Thoracic aorta (tissue), 2 donors: Measurements from ENCODE around the gene MID1. TPM values are rescaled to one million over a fixed set of nuclear protein-coding genes. Genes with fewer than 3 reads are reported as not detected.
A peak's percentile ranks its signal among the peaks of the same experiment; 100 is the strongest.

Experiments
- ATAC-seq: fragments of 150-250 bp; one replicate; pipeline ENCODE4 v1.8.0; 2017; ENCODE audit warnings: low read depth; ENCODE audit not compliant: insufficient number of reproducible peaks, low FRiP score
- DNase-seq: peaks from one replicate; pipeline ENCODE4 v3.0.0-alpha.2; 2020; ENCODE audit warnings: low spot score
- H3K27ac ChIP-seq, 2 donors: fragments of 200-600 bp; sonication (generic); 1 replicate in 1 of 2; 2 replicates in 1 of 2; pipeline ENCODE4 v1.5.1; 2016; ENCODE audit warnings: mild to moderate bottlenecking in 2 of 2, moderate library complexity in 2 of 2
- H3K27me3 ChIP-seq: fragments of 200-600 bp; sonication (generic); replicated peaks from 2 replicates; pipeline ENCODE4 v1.6.0; 2016; ENCODE audit warnings: mild to moderate bottlenecking; ENCODE audit not compliant: insufficient read depth
- H3K36me3 ChIP-seq: fragments of 200-600 bp; sonication (generic); one replicate; pipeline ENCODE4 v1.5.1; 2016
- H3K4me1 ChIP-seq, 2 donors: fragments of 200-600 bp; sonication (generic); 1 replicate in 1 of 2; 2 replicates in 1 of 2; pipeline versions ENCODE4 v1.5.1 to v1.6.0; 2016; ENCODE audit warnings: low read depth in 2 of 2, mild to moderate bottlenecking in 1 of 2; ENCODE audit not compliant: control insufficient read depth in 1 of 2
- H3K4me3 ChIP-seq: fragments of 200-600 bp; sonication (generic); 2 replicates; pipeline ENCODE4 v1.5.1; 2016; ENCODE audit warnings: mild to moderate bottlenecking
- H3K9me3 ChIP-seq: fragments of 200-600 bp; sonication (generic); 2 replicates; pipeline ENCODE4 v1.5.1; 2016
- total RNA-seq, 2 donors: library from RNA; depleted of rRNA; stranded (reverse); fragments of >200 nt; gene quantifications; one replicate each; pipeline versions ENCODE4 v1.1.0 to v1.2.3, GENCODE V29; 2016
- TF ChIP-seq, protein P1 (sequence below): fragments of 200-600 bp; sonication (generic); IDR thresholded peaks from one replicate; pipeline ENCODE4 v1.5.1; 2019; ENCODE audit warnings: antibody characterized with exemption

The MID1 gene
- total RNA-seq, 2 donors from 2014 or later: 37.0 to 37.7 TPM

DNA sequence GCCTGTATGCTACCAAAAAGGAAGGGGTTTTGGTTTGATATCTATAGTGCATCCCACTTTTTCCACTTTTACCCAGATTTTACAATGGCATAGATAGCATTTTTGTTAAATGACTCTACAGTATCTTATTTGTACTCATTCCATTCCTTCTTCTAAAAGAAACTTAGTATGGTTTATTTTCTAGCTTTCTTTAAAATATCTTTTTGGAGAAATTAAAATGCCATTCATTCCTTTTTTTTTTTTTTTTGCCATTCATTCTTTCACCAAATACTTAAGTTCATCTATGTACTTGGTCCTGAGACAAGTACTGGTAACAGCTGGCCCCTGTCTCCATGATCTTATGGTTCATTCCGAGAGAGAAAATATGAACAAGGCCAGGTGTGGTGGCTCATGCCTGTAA lies 49.1 kb downstream of the MID1 start:
- no peak overlapping the region for H3K4me3 ChIP-seq
- H3K9me3 ChIP-seq: no peaks in the 10 kb centered on the region
- TF ChIP-seq, protein P1, sequence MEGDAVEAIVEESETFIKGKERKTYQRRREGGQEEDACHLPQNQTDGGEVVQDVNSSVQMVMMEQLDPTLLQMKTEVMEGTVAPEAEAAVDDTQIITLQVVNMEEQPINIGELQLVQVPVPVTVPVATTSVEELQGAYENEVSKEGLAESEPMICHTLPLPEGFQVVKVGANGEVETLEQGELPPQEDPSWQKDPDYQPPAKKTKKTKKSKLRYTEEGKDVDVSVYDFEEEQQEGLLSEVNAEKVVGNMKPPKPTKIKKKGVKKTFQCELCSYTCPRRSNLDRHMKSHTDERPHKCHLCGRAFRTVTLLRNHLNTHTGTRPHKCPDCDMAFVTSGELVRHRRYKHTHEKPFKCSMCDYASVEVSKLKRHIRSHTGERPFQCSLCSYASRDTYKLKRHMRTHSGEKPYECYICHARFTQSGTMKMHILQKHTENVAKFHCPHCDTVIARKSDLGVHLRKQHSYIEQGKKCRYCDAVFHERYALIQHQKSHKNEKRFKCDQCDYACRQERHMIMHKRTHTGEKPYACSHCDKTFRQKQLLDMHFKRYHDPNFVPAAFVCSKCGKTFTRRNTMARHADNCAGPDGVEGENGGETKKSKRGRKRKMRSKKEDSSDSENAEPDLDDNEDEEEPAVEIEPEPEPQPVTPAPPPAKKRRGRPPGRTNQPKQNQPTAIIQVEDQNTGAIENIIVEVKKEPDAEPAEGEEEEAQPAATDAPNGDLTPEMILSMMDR: no peak

GRCh38 chrX:10570601-10571000 lies 49.8 kb downstream of the MID1 start:
- no peak for ATAC-seq
- Histone ChIP-seq H3K27me3 (no peaks in the 10 kb centered on the region), H3K9me3 (no peaks in the 10 kb centered on the region), H3K4me1 (peaks cover 0 to 6% of the 10 kb centered on the region in 2 donors), H3K36me3 (no peaks in the 10 kb centered on the region), H3K27ac (no peak overlapping the region), H3K4me3 (no peak overlapping the region)
- DNase-seq: no peak
- TF ChIP-seq, protein P1: no peak

More for the DNA sequence above, 49.1 kb downstream of the MID1 start:
- DNase-seq: no peak
- no peaks in the 10 kb centered on the region for H3K36me3 ChIP-seq
- no peak for ATAC-seq
- H3K27me3 ChIP-seq: no peaks in the 10 kb centered on the region
- H3K4me1 ChIP-seq: peaks cover 0 to 6% of the 10 kb centered on the region in 2 donors
- H3K27ac ChIP-seq: no peak overlapping the region

DNA sequence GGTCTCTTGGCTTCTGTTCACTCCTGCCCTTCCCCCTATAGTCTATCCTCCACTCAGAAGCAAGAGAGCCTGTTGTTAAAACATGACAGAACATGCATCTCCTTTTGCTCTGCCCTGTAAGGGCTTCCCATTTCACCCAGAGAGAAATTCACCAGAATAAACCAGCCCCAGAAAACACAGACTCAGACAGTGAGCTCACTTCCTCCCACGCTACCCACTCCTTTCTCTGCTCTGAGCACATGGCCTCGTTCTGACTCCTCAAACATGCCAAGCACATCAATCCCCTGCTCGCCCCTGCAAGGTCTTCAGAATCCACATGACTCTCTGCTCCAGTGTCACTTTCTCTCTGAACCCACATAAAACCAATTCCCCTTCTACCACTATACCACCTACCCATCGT lies 50.4 kb downstream of the MID1 start:
- no peaks in the 10 kb centered on the region for H3K9me3 ChIP-seq
- DNase-seq (peak; percentile 2), ATAC-seq (no peak)
- H3K4me1 ChIP-seq: peaks cover 0 to 3% of the 10 kb centered on the region in 2 donors
- no peak overlapping the region for H3K4me3 ChIP-seq
- TF ChIP-seq, protein P1: no peak
- H3K27ac ChIP-seq: no peak overlapping the region
- H3K27me3 ChIP-seq: no peaks in the 10 kb centered on the region
- H3K36me3 ChIP-seq: no peaks in the 10 kb centered on the region

DNA sequence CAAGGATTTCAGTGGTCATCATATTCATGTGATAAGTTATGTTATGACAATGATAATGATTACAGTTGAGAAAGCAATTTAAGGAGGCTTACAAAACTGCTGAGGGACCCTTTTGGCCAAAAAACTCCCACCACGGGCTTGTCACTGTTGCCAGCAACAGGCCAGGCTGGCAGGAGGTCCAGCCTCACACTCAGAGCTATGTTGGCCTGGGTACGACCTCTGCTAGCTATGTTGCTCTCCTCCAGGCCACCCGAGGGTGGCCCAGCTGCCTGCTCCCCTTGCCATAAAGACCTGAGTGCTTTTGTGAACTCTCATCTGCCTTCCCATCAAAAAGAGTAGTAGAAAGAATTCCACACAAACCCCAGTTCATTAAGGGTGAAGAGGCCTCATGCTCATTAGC lies 52.0 kb downstream of the MID1 start:
- Histone ChIP-seq H3K27me3 (no peaks in the 10 kb centered on the region), H3K4me3 (no peak overlapping the region), H3K36me3 (no peaks in the 10 kb centered on the region), H3K9me3 (no peaks in the 10 kb centered on the region), H3K4me1 (no peaks in the 10 kb centered on the region), H3K27ac (no peak overlapping the region)
- ATAC-seq: no peak
- no peak for DNase-seq
- TF ChIP-seq, protein P1: no peak

DNA sequence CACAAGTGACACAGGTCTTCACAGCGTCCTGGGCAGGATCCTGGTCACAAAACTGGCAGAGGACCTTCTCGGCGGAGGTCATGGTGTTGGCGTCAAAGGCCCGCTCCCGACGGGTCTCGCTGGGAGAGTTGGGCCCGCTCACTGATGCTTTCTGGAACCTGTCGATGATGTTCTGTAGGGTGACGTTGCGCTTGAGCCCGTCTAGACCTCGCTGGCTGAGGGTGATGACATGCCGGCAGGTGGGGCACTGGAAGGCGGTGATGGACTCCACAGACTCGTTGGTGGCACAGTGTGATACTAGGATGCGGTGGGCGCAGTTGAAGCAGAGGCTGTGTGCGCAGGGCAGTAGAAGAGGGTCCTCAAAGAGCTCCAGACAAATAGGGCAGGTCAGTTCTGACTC lies 53.2 kb downstream of the MID1 start:
- Histone ChIP-seq H3K4me3 (no peak overlapping the region), H3K27me3 (no peaks in the 10 kb centered on the region), H3K9me3 (no peaks in the 10 kb centered on the region), H3K27ac (no peak overlapping the region), H3K36me3 (no peaks in the 10 kb centered on the region), H3K4me1 (no peaks in the 10 kb centered on the region)
- no peak for DNase-seq
- no peak for ATAC-seq
- TF ChIP-seq, protein P1: no peak
